ENCODE results near the gene IKZF3.
"Not testable (repeated sequence)": the region's sequence is repeated elsewhere in the genome, so short reads cannot be mapped to it uniquely, and the experiment has no call there.

Gene IKZF3

GRCh38 chr17:39714234-39714633 is 149.9 kb downstream of the IKZF3 start:
- no peak for DNase-seq

- no peak for DNase-seq
Measured at GRCh38 chr17:39711851-39712250, 152.3 kb downstream of the IKZF3 start.

- not testable (repeated sequence) for DNase-seq
Measured at GRCh38 chr17:39711071-39711470, 153.0 kb downstream of the IKZF3 start.

- no peak for DNase-seq
Measured at GRCh38 chr17:39709998-39710964, 153.8 kb downstream of the IKZF3 start.

- DNase-seq = no peak
Measured at GRCh38 chr17:39709319-39709997, 154.7 kb downstream of the IKZF3 start.

Data from activated gamma-delta T cell (primary cell).